ENCODE measurements around the gene TBCK. TPM values are rescaled to one million over a fixed set of nuclear protein-coding genes. Genes with fewer than 3 reads are reported as not detected.
A peak's percentile ranks its signal among the peaks of the same experiment; 100 is the strongest.

The TBCK gene
- total and polyA plus RNA-seq, 4 donors = 4.9 to 25.5 (median 15.8) TPM

DNA sequence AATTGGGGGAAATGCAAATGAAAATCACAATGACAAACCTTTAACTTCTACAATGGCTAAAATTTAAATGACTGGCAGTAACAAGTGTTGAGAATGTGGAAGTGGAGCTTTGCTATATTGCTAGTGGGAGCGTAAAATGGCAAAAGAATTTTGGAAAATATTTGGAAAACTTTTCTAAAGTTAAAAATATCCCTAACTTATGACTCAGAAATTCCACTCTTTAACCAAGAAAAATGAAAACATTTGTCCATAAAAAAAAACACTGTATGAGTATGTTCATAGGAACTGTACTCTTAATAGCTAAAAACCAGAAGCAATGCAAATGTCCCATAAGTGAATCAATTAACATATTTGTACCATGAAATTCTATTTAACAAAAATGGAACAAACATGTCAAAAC lies 3.6 kb downstream of the TBCK start:
- Histone ChIP-seq H3K27ac (ENCODE audit: low read depth in 1 of 2, low read length in 2 of 2) (no peak overlapping the region), H3K27me3 (ENCODE audit: control insufficient read depth in 4 of 4, insufficient read depth in 4 of 4, low read length in 3 of 4) (no peaks in the 10 kb centered on the region), H3K9ac (ENCODE audit: low read depth in 1 of 2, low read length in 2 of 2) (no peak overlapping the region), H3K4me3 (ENCODE audit: low read depth in 1 of 3, low read length in 3 of 3) (no peak overlapping the region), H3K9me3 (ENCODE audit: control insufficient read depth in 4 of 4, low read length in 3 of 4) (no peaks in the 10 kb centered on the region), H3K4me1 (ENCODE audit: control insufficient read depth in 4 of 4, insufficient read depth in 4 of 4, low read length in 3 of 4) (peaks cover 1 to 13% (median 12%) of the 10 kb centered on the region in 4 donors), H3K36me3 (ENCODE audit: control insufficient read depth in 4 of 4, insufficient read depth in 3 of 4, low read depth in 1 of 4, low read length in 3 of 4) (peaks cover 0 to 4% (median 1%) of the 10 kb centered on the region in 4 donors)
- TF ChIP-seq HNF4G (IDR thresholded peaks at IDR 0.05) (no peak), JUND (IDR thresholded peaks at IDR 0.05) (peak in 1 of 2 donors; percentile 44)
- TF ChIP-seq, protein P1, sequence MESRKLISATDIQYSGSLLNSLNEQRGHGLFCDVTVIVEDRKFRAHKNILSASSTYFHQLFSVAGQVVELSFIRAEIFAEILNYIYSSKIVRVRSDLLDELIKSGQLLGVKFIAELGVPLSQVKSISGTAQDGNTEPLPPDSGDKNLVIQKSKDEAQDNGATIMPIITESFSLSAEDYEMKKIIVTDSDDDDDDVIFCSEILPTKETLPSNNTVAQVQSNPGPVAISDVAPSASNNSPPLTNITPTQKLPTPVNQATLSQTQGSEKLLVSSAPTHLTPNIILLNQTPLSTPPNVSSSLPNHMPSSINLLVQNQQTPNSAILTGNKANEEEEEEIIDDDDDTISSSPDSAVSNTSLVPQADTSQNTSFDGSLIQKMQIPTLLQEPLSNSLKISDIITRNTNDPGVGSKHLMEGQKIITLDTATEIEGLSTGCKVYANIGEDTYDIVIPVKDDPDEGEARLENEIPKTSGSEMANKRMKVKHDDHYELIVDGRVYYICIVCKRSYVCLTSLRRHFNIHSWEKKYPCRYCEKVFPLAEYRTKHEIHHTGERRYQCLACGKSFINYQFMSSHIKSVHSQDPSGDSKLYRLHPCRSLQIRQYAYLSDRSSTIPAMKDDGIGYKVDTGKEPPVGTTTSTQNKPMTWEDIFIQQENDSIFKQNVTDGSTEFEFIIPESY (IDR thresholded peaks at IDR 0.05) = no peak
- no peak for DNase-seq (ENCODE audit: low spot score)
- 95% methylated on average over 1 of the region's 1 CpG for WGBS

DNA sequence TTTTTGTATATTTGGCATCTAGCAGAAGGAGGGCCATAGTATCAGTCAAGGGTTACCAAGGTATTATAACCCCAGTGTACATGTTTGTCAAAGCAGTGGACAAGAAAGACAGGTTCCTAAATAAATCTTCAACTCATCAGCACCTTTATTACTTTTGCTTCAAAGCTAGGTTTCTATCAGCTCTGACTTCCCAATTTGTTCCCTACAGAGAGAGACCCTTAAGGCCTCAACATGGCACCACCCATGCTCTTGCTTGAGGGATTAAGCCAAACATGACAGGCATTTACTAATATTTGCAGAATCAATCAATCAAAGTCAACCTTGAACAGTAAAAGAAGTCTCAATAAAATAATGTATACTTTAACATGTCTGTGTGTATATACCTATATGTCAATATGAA lies 9.4 kb downstream of the TBCK start:
- DNase-seq (ENCODE audit: low spot score) = no peak
- Histone ChIP-seq H3K9ac (ENCODE audit: low read depth in 1 of 2, low read length in 2 of 2) (no peak overlapping the region), H3K4me1 (ENCODE audit: control insufficient read depth in 4 of 4, insufficient read depth in 4 of 4, low read length in 3 of 4) (peaks cover 0 to 1% (median 0%) of the 10 kb centered on the region in 4 donors), H3K27ac (ENCODE audit: low read depth in 1 of 2, low read length in 2 of 2) (no peak overlapping the region), H3K36me3 (ENCODE audit: control insufficient read depth in 4 of 4, insufficient read depth in 3 of 4, low read depth in 1 of 4, low read length in 3 of 4) (peaks cover 0 to 6% (median 1%) of the 10 kb centered on the region in 4 donors), H3K4me3 (ENCODE audit: low read depth in 1 of 3, low read length in 3 of 3) (no peak overlapping the region), H3K9me3 (ENCODE audit: control insufficient read depth in 4 of 4, low read length in 3 of 4) (no peaks in the 10 kb centered on the region), H3K27me3 (ENCODE audit: control insufficient read depth in 4 of 4, insufficient read depth in 4 of 4, low read length in 3 of 4) (no peaks in the 10 kb centered on the region)
- TF ChIP-seq, protein P2, sequence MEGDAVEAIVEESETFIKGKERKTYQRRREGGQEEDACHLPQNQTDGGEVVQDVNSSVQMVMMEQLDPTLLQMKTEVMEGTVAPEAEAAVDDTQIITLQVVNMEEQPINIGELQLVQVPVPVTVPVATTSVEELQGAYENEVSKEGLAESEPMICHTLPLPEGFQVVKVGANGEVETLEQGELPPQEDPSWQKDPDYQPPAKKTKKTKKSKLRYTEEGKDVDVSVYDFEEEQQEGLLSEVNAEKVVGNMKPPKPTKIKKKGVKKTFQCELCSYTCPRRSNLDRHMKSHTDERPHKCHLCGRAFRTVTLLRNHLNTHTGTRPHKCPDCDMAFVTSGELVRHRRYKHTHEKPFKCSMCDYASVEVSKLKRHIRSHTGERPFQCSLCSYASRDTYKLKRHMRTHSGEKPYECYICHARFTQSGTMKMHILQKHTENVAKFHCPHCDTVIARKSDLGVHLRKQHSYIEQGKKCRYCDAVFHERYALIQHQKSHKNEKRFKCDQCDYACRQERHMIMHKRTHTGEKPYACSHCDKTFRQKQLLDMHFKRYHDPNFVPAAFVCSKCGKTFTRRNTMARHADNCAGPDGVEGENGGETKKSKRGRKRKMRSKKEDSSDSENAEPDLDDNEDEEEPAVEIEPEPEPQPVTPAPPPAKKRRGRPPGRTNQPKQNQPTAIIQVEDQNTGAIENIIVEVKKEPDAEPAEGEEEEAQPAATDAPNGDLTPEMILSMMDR (IDR thresholded peaks at IDR 0.05; ENCODE audit: low read depth, low read length, missing input control) = no peak
- TF ChIP-seq, protein P1 (IDR thresholded peaks at IDR 0.05) = no peak
- TF ChIP-seq TAF1 (conservative IDR thresholded peaks at IDR 0.05) = no peak
- no peak for TF ChIP-seq RXRA (IDR thresholded peaks at IDR 0.05)
- no peak for TF ChIP-seq HNF4A (conservative IDR thresholded peaks at IDR 0.05)
- TF ChIP-seq FOXA1 (IDR thresholded peaks at IDR 0.05) = no peak
- TF ChIP-seq JUND (IDR thresholded peaks at IDR 0.05) = no peak
- no peak for TF ChIP-seq GABPA (IDR thresholded peaks at IDR 0.05 in 1 of 2, conservative IDR thresholded peaks at IDR 0.05 in 1 of 2)
- no peak for TF ChIP-seq EGR1 (IDR thresholded peaks at IDR 0.05; ENCODE audit: low read depth in 2 of 2)
- TF ChIP-seq, protein P3, sequence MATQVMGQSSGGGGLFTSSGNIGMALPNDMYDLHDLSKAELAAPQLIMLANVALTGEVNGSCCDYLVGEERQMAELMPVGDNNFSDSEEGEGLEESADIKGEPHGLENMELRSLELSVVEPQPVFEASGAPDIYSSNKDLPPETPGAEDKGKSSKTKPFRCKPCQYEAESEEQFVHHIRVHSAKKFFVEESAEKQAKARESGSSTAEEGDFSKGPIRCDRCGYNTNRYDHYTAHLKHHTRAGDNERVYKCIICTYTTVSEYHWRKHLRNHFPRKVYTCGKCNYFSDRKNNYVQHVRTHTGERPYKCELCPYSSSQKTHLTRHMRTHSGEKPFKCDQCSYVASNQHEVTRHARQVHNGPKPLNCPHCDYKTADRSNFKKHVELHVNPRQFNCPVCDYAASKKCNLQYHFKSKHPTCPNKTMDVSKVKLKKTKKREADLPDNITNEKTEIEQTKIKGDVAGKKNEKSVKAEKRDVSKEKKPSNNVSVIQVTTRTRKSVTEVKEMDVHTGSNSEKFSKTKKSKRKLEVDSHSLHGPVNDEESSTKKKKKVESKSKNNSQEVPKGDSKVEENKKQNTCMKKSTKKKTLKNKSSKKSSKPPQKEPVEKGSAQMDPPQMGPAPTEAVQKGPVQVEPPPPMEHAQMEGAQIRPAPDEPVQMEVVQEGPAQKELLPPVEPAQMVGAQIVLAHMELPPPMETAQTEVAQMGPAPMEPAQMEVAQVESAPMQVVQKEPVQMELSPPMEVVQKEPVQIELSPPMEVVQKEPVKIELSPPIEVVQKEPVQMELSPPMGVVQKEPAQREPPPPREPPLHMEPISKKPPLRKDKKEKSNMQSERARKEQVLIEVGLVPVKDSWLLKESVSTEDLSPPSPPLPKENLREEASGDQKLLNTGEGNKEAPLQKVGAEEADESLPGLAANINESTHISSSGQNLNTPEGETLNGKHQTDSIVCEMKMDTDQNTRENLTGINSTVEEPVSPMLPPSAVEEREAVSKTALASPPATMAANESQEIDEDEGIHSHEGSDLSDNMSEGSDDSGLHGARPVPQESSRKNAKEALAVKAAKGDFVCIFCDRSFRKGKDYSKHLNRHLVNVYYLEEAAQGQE (IDR thresholded peaks at IDR 0.05) = no peak
- TF ChIP-seq, protein P4, sequence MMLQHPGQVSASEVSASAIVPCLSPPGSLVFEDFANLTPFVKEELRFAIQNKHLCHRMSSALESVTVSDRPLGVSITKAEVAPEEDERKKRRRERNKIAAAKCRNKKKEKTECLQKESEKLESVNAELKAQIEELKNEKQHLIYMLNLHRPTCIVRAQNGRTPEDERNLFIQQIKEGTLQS (IDR thresholded peaks at IDR 0.05) = no peak
- no peak for TF ChIP-seq FOXA2 (IDR thresholded peaks at IDR 0.05)
- no peak for TF ChIP-seq SP1 (IDR thresholded peaks at IDR 0.05)
- no peak for TF ChIP-seq RAD21 (IDR thresholded peaks at IDR 0.05)
- TF ChIP-seq, protein P5, sequence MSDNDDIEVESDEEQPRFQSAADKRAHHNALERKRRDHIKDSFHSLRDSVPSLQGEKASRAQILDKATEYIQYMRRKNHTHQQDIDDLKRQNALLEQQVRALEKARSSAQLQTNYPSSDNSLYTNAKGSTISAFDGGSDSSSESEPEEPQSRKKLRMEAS (IDR thresholded peaks at IDR 0.05) = no peak

Data from liver (tissue), 9 donors.